GM12873 (cell line): ENCODE data around the gene TMIE.

ENCODE experiments used
- TF ChIP-seq, protein P1 (sequence below): IDR thresholded peaks from 2 replicates; pipeline ENCODE4 v1.5.1; 2012; ENCODE audit warnings: low read depth, mild to moderate bottlenecking, moderate library complexity, low read length, control low read depth; ENCODE audit not compliant: insufficient read depth; ENCODE audit errors: missing control alignments

TMIE gene

DNA sequence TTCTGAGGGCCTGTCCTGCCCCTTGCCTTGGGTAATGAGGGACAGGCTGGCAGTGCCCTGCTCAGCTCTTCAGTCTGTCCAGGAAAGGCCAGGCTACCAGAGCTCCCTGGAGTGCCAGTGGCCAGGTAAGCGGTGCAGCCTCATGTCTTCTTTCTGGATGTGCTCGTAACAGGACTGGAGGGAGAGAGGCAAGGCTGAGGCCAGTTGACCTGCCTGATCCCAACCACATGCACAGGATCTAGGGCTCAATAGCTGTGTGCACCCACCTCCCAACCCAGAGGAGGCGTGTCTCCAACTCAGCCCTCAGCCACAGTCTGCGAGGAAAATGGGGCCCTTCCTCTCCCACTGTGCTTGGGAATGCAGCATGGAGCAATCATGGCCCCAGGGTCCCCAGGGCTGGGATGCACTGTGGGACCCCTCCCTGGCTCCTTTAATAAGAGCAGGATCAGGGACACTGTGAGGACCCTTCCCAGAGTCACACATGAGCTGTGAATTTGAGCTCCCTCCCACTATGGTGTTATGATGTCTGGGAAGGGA lies 30.2 kb upstream of the TMIE start:
- TF ChIP-seq, protein P1, sequence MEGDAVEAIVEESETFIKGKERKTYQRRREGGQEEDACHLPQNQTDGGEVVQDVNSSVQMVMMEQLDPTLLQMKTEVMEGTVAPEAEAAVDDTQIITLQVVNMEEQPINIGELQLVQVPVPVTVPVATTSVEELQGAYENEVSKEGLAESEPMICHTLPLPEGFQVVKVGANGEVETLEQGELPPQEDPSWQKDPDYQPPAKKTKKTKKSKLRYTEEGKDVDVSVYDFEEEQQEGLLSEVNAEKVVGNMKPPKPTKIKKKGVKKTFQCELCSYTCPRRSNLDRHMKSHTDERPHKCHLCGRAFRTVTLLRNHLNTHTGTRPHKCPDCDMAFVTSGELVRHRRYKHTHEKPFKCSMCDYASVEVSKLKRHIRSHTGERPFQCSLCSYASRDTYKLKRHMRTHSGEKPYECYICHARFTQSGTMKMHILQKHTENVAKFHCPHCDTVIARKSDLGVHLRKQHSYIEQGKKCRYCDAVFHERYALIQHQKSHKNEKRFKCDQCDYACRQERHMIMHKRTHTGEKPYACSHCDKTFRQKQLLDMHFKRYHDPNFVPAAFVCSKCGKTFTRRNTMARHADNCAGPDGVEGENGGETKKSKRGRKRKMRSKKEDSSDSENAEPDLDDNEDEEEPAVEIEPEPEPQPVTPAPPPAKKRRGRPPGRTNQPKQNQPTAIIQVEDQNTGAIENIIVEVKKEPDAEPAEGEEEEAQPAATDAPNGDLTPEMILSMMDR: no peak

DNA sequence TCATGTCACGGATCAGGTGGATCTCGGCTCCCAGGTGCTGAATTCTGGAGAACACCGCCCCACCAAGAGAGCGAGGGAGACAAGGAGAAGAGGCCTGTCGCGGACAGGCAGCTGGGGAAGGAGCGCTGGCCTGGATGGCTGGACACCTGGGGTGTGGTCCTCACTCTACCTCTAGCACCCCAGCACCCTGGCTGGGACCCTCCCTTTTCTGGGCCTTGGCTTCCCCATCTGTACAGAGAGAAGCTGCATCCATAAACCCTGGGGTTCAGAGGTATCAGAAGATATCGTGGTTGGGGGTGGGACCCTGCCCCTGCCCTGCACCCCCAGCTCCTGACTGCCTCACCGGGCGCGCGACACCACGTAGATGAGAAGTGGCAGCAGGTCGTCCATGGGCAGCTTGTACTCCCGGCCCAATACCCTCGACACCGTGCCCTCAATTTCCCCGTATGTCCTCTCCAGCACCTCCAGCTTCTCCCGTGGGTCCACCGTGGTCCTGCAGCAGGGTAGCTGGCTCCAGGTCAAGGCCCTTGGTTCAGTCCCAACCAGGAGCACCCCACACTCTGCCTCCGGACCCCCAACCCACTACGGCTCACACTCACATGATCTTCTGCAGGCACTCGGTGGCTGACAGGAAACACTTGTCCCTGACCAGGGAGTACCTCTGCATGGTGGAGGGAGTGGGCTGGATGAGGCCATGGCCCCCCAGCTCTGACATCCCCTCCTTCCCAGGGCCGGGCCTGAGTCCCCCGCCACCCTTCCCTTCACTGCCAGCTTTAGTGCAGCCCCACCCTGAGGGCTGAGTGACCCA lies 29.4 kb upstream of the TMIE start:
- TF ChIP-seq, protein P1: no peak

GRCh38 chr3:46672349-46672695 lies 28.9 kb upstream of the TMIE start:
- TF ChIP-seq, protein P1: no peak

GRCh38 chr3:46673151-46674030 lies 27.8 kb upstream of the TMIE start:
- TF ChIP-seq, protein P1: no peak

DNA sequence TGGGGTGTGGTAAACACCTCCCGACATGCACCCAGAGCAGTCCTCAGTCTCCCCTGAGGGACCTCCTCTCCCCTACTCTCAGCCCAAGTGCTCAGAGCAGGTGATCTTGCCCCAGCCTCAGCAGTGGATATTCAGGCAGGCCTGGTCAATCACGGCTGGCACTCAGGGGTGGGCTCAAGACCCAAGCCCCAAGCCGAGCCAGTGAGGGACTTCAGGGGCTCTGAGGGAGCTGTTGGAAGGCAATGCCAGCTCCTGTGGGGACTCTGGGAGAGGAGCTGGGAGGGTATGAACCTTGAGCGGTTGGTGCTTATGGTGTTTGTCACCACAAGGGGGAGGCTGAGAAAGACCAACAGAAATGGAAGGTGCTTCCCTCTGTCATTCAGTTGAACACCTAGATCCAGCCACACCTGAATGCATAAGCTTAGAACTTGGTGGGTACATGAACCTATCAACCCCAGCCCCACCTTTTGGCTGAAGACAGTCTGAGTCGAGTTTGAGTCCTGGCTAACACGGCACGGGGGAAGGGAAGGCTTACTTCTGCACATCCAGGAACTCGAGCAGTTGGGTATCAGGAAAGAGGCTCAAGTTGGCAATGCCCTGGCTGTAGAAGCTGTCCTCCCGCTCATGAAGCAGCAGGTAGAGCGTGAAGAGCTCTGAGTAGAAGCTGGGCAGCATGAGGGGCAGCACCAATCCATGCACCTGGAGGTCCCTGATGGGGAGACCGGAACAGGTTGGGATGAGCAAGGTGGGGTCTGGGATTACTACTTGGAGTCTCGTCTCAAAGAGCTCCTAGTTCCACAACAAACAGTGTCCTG lies 27.0 kb upstream of the TMIE start:
- TF ChIP-seq, protein P1: peak; percentile 60

DNA sequence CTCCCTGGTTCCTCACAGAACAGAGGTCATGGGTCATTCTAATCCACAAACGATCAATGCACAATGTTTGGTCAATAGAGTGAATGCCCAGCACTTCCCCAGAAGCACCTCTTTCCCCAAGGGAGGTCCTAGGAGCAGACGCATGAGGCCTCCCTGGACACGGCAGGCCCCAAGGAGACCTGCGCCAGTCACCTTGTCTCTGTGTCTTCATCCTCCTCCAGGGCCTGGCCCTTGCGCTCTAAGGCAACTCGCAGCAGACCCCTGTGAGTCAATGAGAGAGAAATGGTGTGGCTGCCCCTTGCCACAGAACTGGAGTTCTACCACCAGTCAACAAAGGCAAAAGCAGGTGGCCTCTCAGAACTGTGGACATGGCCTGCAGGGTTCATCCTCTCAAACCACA lies 25.8 kb upstream of the TMIE start:
- TF ChIP-seq, protein P1: no peak
